Upper lobe of left lung (tissue), 6 donors: ENCODE results near the gene LTK. TPM values are rescaled to one million over a fixed set of nuclear protein-coding genes. Genes with fewer than 3 reads are reported as not detected.

Experiments used
- ATAC-seq, 2 donors: fragments of 200-7000 bp; cut with Tn5 transposase; one replicate each; pipeline ENCODE4 v1.9.1; 2022; ENCODE audit warnings: mild to moderate bottlenecking in 2 of 2, moderate library complexity in 2 of 2; ENCODE audit not compliant: low FRiP score in 2 of 2
- DNase-seq, 2 donors: peaks; one replicate each; pipeline ENCODE4 v3.0.0-alpha.2; 2019 to 2020
- H3K27ac ChIP-seq, 4 donors: fragments of 200-600 bp; sonication (generic); one replicate each; pipeline ENCODE4 v1.5.1; 2016 to 2019
- H3K27me3 ChIP-seq, 4 donors: fragments of 200-600 bp; sonication (generic); one replicate each; pipeline ENCODE4 v1.5.1; 2017 to 2019
- H3K36me3 ChIP-seq, 4 donors: fragments of 200-600 bp; sonication (generic); one replicate each; pipeline ENCODE4 v1.5.1; 2016 to 2019
- H3K4me1 ChIP-seq, 4 donors: fragments of 200-600 bp; sonication (generic); one replicate each; pipeline ENCODE4 v1.5.1; 2018 to 2019
- H3K4me3 ChIP-seq, 4 donors: fragments of 200-600 bp; sonication (generic); one replicate each; pipeline ENCODE4 v1.5.1; 2017 to 2019; ENCODE audit warnings: mild to moderate bottlenecking in 2 of 4, moderate library complexity in 1 of 4
- H3K9me3 ChIP-seq, 4 donors: fragments of 200-600 bp; sonication (generic); one replicate each; pipeline ENCODE4 v1.5.1; 2018 to 2019
- EP300 ChIP-seq, 4 donors: sonication (generic); formaldehyde crosslinking; IDR thresholded peaks; one replicate each; pipeline ENCODE4 v1.5.1; 2017; ENCODE audit warnings: antibody characterized with exemption in 4 of 4, control low read depth in 2 of 4
- POLR2A ChIP-seq, 4 donors: fragments of 450-650 bp; IDR thresholded peaks; one replicate each; pipeline ENCODE4 v1.5.1; 2016 to 2017; ENCODE audit warnings: antibody characterized with exemption in 4 of 4, mild to moderate bottlenecking in 2 of 4
- POLR2AphosphoS5 ChIP-seq, 2 donors: sonication (generic); formaldehyde crosslinking; IDR thresholded peaks; one replicate each; pipeline ENCODE4 v1.5.1; 2017; ENCODE audit warnings: antibody characterized with exemption in 2 of 2
- WGBS, 2 donors: methylation state at CpG; one replicate each; pipeline ENCODE4 v1.1.5; 2017 to 2018; 5-methylcytosine and 5-hydroxymethylcytosine counted together
- total RNA-seq, 6 donors: library from RNA; depleted of rRNA in 4 of 6; stranded (reverse); fragments of >200 nt in 4 of 6; gene quantifications; one replicate each; pipeline versions ENCODE4 v1.1.0 to v1.2.1, GENCODE V29; 2016 to 2021
- TF ChIP-seq, protein P1 (sequence below), 6 experiments: fragments of 450-650 bp in 4 of 6; fragments of 200-600 bp in 2 of 6; sonication (generic) in 2 of 6; IDR thresholded peaks; one replicate each; pipeline ENCODE4 v1.5.1; 2016 to 2019; ENCODE audit warnings: antibody characterized with exemption in 6 of 6
- donor health status: DM: no; HTN: no; CAD: no; lungs with moderate emphysema.
- donor health status: DM: no; HTN: yes; CAD: no; lungs with severe emphysema.

LTK gene
- total RNA-seq, 6 donors from 2014 or later = 2.2 to 23.0 (median 5.7) TPM

DNA sequence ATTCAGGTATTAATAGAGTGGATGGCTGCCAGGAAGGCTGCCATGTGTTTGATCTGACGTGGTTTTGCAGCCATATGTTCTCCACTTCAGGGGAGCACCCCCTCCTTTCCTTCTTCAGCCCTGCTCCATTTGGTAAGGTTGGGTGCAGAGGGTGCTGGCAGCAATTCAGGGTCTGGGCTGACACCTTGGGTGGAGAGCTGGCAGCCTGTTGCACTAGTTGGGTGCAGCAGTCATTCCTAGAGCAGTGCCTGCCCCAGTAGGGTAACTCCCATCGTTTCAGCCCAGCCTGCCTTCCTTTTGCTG, 46.9 kb upstream of the LTK start:
- H3K27ac ChIP-seq = peak overlapping the region in 1 of 4 donors; percentile 19
- DNase-seq = no peak
- TF ChIP-seq POLR2A (IDR thresholded peaks at IDR 0.05) (no peak), POLR2AphosphoS5 (IDR thresholded peaks at IDR 0.05) (no peak), EP300 (IDR thresholded peaks at IDR 0.05) (no peak)
- TF ChIP-seq, protein P1, sequence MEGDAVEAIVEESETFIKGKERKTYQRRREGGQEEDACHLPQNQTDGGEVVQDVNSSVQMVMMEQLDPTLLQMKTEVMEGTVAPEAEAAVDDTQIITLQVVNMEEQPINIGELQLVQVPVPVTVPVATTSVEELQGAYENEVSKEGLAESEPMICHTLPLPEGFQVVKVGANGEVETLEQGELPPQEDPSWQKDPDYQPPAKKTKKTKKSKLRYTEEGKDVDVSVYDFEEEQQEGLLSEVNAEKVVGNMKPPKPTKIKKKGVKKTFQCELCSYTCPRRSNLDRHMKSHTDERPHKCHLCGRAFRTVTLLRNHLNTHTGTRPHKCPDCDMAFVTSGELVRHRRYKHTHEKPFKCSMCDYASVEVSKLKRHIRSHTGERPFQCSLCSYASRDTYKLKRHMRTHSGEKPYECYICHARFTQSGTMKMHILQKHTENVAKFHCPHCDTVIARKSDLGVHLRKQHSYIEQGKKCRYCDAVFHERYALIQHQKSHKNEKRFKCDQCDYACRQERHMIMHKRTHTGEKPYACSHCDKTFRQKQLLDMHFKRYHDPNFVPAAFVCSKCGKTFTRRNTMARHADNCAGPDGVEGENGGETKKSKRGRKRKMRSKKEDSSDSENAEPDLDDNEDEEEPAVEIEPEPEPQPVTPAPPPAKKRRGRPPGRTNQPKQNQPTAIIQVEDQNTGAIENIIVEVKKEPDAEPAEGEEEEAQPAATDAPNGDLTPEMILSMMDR (IDR thresholded peaks at IDR 0.05) = no peak
- no peak overlapping the region for H3K4me3 ChIP-seq
- 54 to 63% methylated on average over 2 of the region's 2 CpGs for WGBS, 2 donors
- peaks cover 0 to 2% (median 0%) of the 10 kb centered on the region in 4 donors for H3K27me3 ChIP-seq
- no peak for ATAC-seq
- no peaks in the 10 kb centered on the region for H3K9me3 ChIP-seq
- H3K4me1 ChIP-seq = peaks cover 18 to 56% (median 37%) of the 10 kb centered on the region in 4 donors
- no peaks in the 10 kb centered on the region for H3K36me3 ChIP-seq

DNA sequence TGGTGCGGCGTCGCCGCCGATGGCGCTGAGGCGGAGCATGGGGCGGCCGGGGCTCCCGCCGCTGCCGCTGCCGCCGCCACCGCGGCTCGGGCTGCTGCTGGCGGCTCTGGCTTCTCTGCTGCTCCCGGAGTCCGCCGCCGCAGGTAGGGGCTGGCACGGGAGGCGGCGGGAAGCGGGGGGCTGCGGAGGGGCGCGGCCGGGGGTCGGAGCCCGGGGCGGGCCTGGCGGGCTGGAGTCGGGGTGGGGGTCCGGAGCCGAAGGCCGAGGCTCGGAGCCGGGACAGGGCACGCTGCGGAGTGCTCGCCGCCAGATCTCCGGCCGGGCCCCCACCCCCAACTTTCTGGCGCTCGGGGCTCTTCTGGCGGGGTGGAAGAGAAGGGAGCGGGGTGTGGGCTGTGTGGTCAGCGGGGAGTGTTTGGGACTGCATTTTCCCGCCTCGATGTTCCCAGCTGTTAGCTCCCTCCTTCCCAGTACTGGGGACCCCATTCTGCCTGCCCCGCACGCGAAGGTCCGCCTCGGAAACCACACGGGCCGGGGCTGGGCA, 45.7 kb upstream of the LTK start:
- no peaks in the 10 kb centered on the region for H3K9me3 ChIP-seq
- peak overlapping the region; percentile 61 to 76 (median 68) for H3K4me3 ChIP-seq
- H3K27me3 ChIP-seq = peaks cover 0 to 2% (median 0%) of the 10 kb centered on the region in 4 donors
- no peaks in the 10 kb centered on the region for H3K36me3 ChIP-seq
- ATAC-seq = peak in 1 of 2 donors; percentile 1
- TF ChIP-seq, protein P1 (IDR thresholded peaks at IDR 0.05) = no peak
- no peak for TF ChIP-seq EP300 (IDR thresholded peaks at IDR 0.05)
- TF ChIP-seq POLR2A (IDR thresholded peaks at IDR 0.05) = no peak
- peak overlapping the region in 3 of 4 donors; percentile 17 to 84 (median 31) for H3K27ac ChIP-seq
- H3K4me1 ChIP-seq = peaks cover 22 to 62% (median 39%) of the 10 kb centered on the region in 4 donors
- WGBS, 2 donors = 0% methylated on average over 12 of the region's 60 CpGs; no CpG with 5 or more reads in 1 of the 2 donors
- no peak for DNase-seq

- Histone ChIP-seq H3K27ac (peak within 1 kb of the TSS in 3 of 4 donors; percentile 17 to 84 (median 31)), H3K4me1 (peaks cover 22 to 62% (median 39%) of the 10 kb centered on the region in 4 donors), H3K27me3 (peaks cover 0 to 2% (median 0%) of the 10 kb centered on the region in 4 donors), H3K9me3 (no peaks in the 10 kb centered on the region), H3K36me3 (no peaks in the 10 kb centered on the region), H3K4me3 (peak within 1 kb of the TSS; percentile 61 to 76 (median 68))
- ATAC-seq (peak in 1 of 2 donors; percentile 82), DNase-seq (peak; percentile 61 to 94)
- 3% methylated on average over 29 to 35 of the region's 81 CpGs for WGBS, 2 donors
- TF ChIP-seq POLR2A (IDR thresholded peaks at IDR 0.05) (peak in 1 of 4 donors; percentile 11), POLR2AphosphoS5 (IDR thresholded peaks at IDR 0.05) (peak in 1 of 2 donors; percentile 6), EP300 (IDR thresholded peaks at IDR 0.05) (no peak)
- TF ChIP-seq, protein P1 (IDR thresholded peaks at IDR 0.05) = peak in 1 of 6 experiments; percentile 14
Observed at GRCh38 chr15:41558400-41559238, 45.0 kb upstream of the LTK start, which contains the start of gene TYRO3. TSS of gene TYRO3 (plus strand) at chr15:41559212. CDS start at chr15:41559258, 46 bp downstream.

- H3K4me3 ChIP-seq = peak overlapping the region in 2 of 4 donors; percentile 70 to 76
- peak; percentile 62 to 92 for DNase-seq
- 11 to 13% methylated on average over 4 to 7 of the region's 7 CpGs for WGBS, 2 donors
- H3K9me3 ChIP-seq = no peaks in the 10 kb centered on the region
- TF ChIP-seq POLR2AphosphoS5 (IDR thresholded peaks at IDR 0.05) (peak in 1 of 2 donors; percentile 45), EP300 (IDR thresholded peaks at IDR 0.05) (no peak), POLR2A (IDR thresholded peaks at IDR 0.05) (no peak)
- TF ChIP-seq, protein P1 (IDR thresholded peaks at IDR 0.05) = peak; percentile 53 to 83 (median 65)
- ATAC-seq = peak; percentile 62 to 72
- H3K4me1 ChIP-seq = peaks cover 22 to 60% (median 38%) of the 10 kb centered on the region in 4 donors
- peaks cover 0 to 2% (median 0%) of the 10 kb centered on the region in 4 donors for H3K27me3 ChIP-seq
- H3K36me3 ChIP-seq = no peaks in the 10 kb centered on the region
- peak overlapping the region in 3 of 4 donors; percentile 17 to 84 (median 31) for H3K27ac ChIP-seq
Observed at GRCh38 chr15:41557673-41558399, 44.2 kb upstream of the LTK start.
